Panc1 (cell line): ENCODE measurements around the gene AGXT2. TPM values are rescaled to one million over a fixed set of nuclear protein-coding genes. Genes with fewer than 3 reads are reported as not detected.

ENCODE experiments used
- ATAC-seq: fragments of 200-7000 bp; cut with Tn5 transposase; 2 replicates; pipeline ENCODE4 v1.9.1; 2020; ENCODE audit warnings: mild to moderate bottlenecking, moderate library complexity
- BruUV-seq: library from RNA; stranded (reverse); fragments of 400-500 nt; replicated peaks from 2 replicates; lab custom pipeline; 2021; lab: Mats Ljungman, UMichigan
- CTCF ChIA-PET: fragments of 300-600 bp; sonication (Branson Sonifier 250); formaldehyde crosslinking; loops from one replicate; lab custom pipeline; 2022; ENCODE audit warnings: antibody characterized with exemption; lab: Charles Lee
- POLR2A ChIA-PET: fragments of 300-600 bp; sonication (Branson Sonifier 250); formaldehyde crosslinking; loops from one replicate; lab custom pipeline; 2022; ENCODE audit warnings: antibody characterized with exemption; lab: Charles Lee
- DNase-seq: peaks from one replicate; pipeline ENCODE4 v3.0.0-alpha.2; 2010; ENCODE audit warnings: low read depth, low spot score
- H3K27ac ChIP-seq: 2 replicates; pipeline ENCODE4 v1.5.1; 2011; ENCODE audit warnings: mild to moderate bottlenecking, low read length, inconsistent platforms
- H3K27me3 ChIP-seq: fragments of 200-500 bp; sonication (Bioruptor generic); 2 replicates; pipeline ENCODE4 v1.6.0; 2014; ENCODE audit warnings: low read length, inconsistent platforms; ENCODE audit not compliant: control insufficient read depth, insufficient read depth
- H3K36me3 ChIP-seq: fragments of 200-500 bp; sonication (Bioruptor generic); 2 replicates; pipeline ENCODE4 v1.5.1; 2014; ENCODE audit warnings: inconsistent platforms, mild to moderate bottlenecking, low read length, moderate library complexity; ENCODE audit not compliant: control insufficient read depth, insufficient read depth
- H3K4me1 ChIP-seq: 2 replicates; pipeline ENCODE4 v1.5.1; 2011; ENCODE audit warnings: inconsistent platforms, mild to moderate bottlenecking, low read length, moderate library complexity; ENCODE audit not compliant: control insufficient read depth, insufficient read depth
- H3K4me3 ChIP-seq, 2 experiments: 2 replicates each; pipeline ENCODE4 v1.5.1; 2011 to 2012; ENCODE audit warnings: low read depth in 2 of 2, low read length in 2 of 2, mild to moderate bottlenecking in 2 of 2, inconsistent platforms in 1 of 2, moderate library complexity in 1 of 2
- H3K9me3 ChIP-seq: fragments of 200-500 bp; sonication (Bioruptor generic); 2 replicates; pipeline ENCODE4 v1.5.1; 2014; ENCODE audit warnings: low read depth, mild to moderate bottlenecking, inconsistent platforms, low read length, moderate library complexity; ENCODE audit not compliant: control insufficient read depth, insufficient read depth
- CTCF ChIP-seq: fragments of 450-650 bp; IDR thresholded peaks from 2 replicates; pipeline ENCODE4 v1.5.1; 2017; ENCODE audit warnings: mild to moderate bottlenecking
- POLR2AphosphoS5 ChIP-seq: IDR thresholded peaks from 2 replicates; pipeline ENCODE4 v1.6.1; 2012; ENCODE audit warnings: mild to moderate bottlenecking, low read depth, low read length, moderate library complexity
- REST ChIP-seq, 2 experiments: IDR thresholded peaks; 2 replicates each; pipeline ENCODE4 v1.6.1; 2011 to 2012; ENCODE audit warnings: low read depth in 2 of 2, control low read depth in 1 of 2, low read length in 1 of 2, mild to moderate bottlenecking in 1 of 2, moderate library complexity in 1 of 2; ENCODE audit not compliant: insufficient read depth in 1 of 2
- SIN3A ChIP-seq: IDR thresholded peaks from 2 replicates; pipeline ENCODE4 v1.6.1; 2012; ENCODE audit warnings: low read depth, mild to moderate bottlenecking, low read length, moderate library complexity, borderline replicate concordance; ENCODE audit not compliant: insufficient read depth
- TCF7L2 ChIP-seq: IDR thresholded peaks from 2 replicates; pipeline ENCODE4 v1.6.1; 2011; ENCODE audit warnings: mild to moderate bottlenecking, low read depth, low read length, inconsistent platforms
- in situ Hi-C: cut with HindIII; loops from 2 replicates; pipeline ENCODE4 v1.10.0; 2016; ENCODE audit warnings: low sequenced_read_pairs, low pct_unique_long_range_greater_than_20kb
- intact Hi-C: fragments of 100-400 bp; cut with micrococcal nuclease; formaldehyde crosslinking; loops from one replicate; pipeline ENCODE4 v1.10.0; 2022; ENCODE audit not compliant: unreplicated experiment
- total RNA-seq: library from RNA; stranded (reverse); gene quantifications from one replicate; pipeline ENCODE4 v1.2.1, GENCODE V29; 2021; ENCODE audit not compliant: unreplicated experiment

The AGXT2 gene
- total RNA-seq, 1 experiment from 2014 or later: not detected

GRCh38 chr5:35012796-35013195 is 35.0 kb downstream of the AGXT2 start:
- intact Hi-C loops: no loop called here
- ATAC-seq (no peak), DNase-seq (no peak)
- ChIA-PET POLR2A (no interaction called here), CTCF (no interaction called here)
- BruUV-seq: no TSS peak
- in situ Hi-C loops: no loop called here
- Histone ChIP-seq H3K36me3 (no peaks in the 10 kb centered on the region), H3K4me3 (no peak overlapping the region), H3K27me3 (0 out of 2 replicates have a peak, but pooled peaks cover 2% of the 10 kb centered on the region), H3K4me1 (no peaks in the 10 kb centered on the region), H3K9me3 (no peaks in the 10 kb centered on the region), H3K27ac (no peak overlapping the region)
- TF ChIP-seq SIN3A (no peak), TCF7L2 (no peak), POLR2AphosphoS5 (no peak), CTCF (no peak), REST (IDR thresholded peaks at IDR 0.05; ENCODE audit: insufficient read depth in 1 of 2, low read depth in 2 of 2, low read length in 1 of 2) (no peak)

GRCh38 chr5:35012365-35012764 is 35.4 kb downstream of the AGXT2 start:
- intact Hi-C loops (no loop called here), in situ Hi-C loops (no loop called here)
- H3K36me3 ChIP-seq: no peaks in the 10 kb centered on the region
- ChIA-PET CTCF (no interaction called here), POLR2A (no interaction called here)
- 0 out of 2 replicates have a peak, but pooled peaks cover 2% of the 10 kb centered on the region for H3K27me3 ChIP-seq
- DNase-seq (no peak), ATAC-seq (no peak)
- no peaks in the 10 kb centered on the region for H3K4me1 ChIP-seq
- H3K4me3 ChIP-seq: no peak overlapping the region
- BruUV-seq: no TSS peak
- H3K27ac ChIP-seq: no peak overlapping the region
- no peak for TF ChIP-seq SIN3A
- TF ChIP-seq POLR2AphosphoS5: no peak
- no peak for TF ChIP-seq REST (IDR thresholded peaks at IDR 0.05; ENCODE audit: insufficient read depth in 1 of 2, low read depth in 2 of 2, low read length in 1 of 2)
- TF ChIP-seq TCF7L2: no peak
- TF ChIP-seq CTCF: no peak
- H3K9me3 ChIP-seq: no peaks in the 10 kb centered on the region
